GM12891 (cell line): ENCODE data around the gene METTL24.
"Not testable (repeated sequence)": the region's sequence is repeated elsewhere in the genome, so short reads cannot be mapped to it uniquely, and the experiment has no call there.

Experiments
- DNase-seq: peaks from one replicate; pipeline ENCODE4 v3.0.0; 2011; ENCODE audit warnings: low spot score; ENCODE audit not compliant: insufficient read length
- FAIRE-seq: peaks from 2 replicates; lab custom pipeline; 2011; peaks lifted over from hg19 to GRCh38; lab: Jason Lieb, UNC
- PAX5 ChIP-seq: IDR thresholded peaks from 2 replicates; pipeline ENCODE4 v1.6.1; 2011; ENCODE audit warnings: low read length, moderate library complexity, mild to moderate bottlenecking; ENCODE audit not compliant: insufficient read depth, severe bottlenecking
- POLR2A ChIP-seq: IDR thresholded peaks from 2 replicates; pipeline ENCODE4 v1.6.1; 2011; ENCODE audit warnings: low read depth, low read length, control low read depth
- POLR2AphosphoS5 ChIP-seq: IDR thresholded peaks from 2 replicates; pipeline ENCODE4 v1.6.1; 2011; ENCODE audit warnings: low read depth, low read length, control low read depth
- POU2F2 ChIP-seq: IDR thresholded peaks from 2 replicates; pipeline ENCODE4 v1.6.1; 2011; ENCODE audit warnings: low read depth, mild to moderate bottlenecking, control low read depth, low read length, moderate library complexity
- SPI1 ChIP-seq: IDR thresholded peaks from 2 replicates; pipeline ENCODE4 v1.6.1; 2011; ENCODE audit warnings: low read depth, low read length, control low read depth
- TAF1 ChIP-seq: IDR thresholded peaks from 2 replicates; pipeline ENCODE4 v1.6.1; 2011; ENCODE audit warnings: low read depth, low read length, control low read depth

The METTL24 gene

GRCh38 chr6:110250838-110251237 is 107.3 kb downstream of the METTL24 start:
- DNase-seq (no peak), FAIRE-seq (no peak)

GRCh38 chr6:110250058-110250457 is 108.1 kb downstream of the METTL24 start:
- DNase-seq: no peak
- FAIRE-seq: no peak
- TF ChIP-seq POLR2A: no peak
- TF ChIP-seq POU2F2: no peak
- TF ChIP-seq SPI1: no peak
- no peak for TF ChIP-seq POLR2AphosphoS5
- TF ChIP-seq PAX5: no peak
- TF ChIP-seq TAF1: no peak

More at GRCh38 chr6:110250838-110251237, 107.3 kb downstream of the METTL24 start:
- TF ChIP-seq TAF1 (no peak), POLR2AphosphoS5 (no peak), POU2F2 (no peak), POLR2A (no peak), PAX5 (no peak), SPI1 (no peak)

GRCh38 chr6:110246900-110247546 is 111.1 kb downstream of the METTL24 start:
- FAIRE-seq: no peak

GRCh38 chr6:110246378-110246777 is 111.8 kb downstream of the METTL24 start:
- DNase-seq (no peak), FAIRE-seq (no peak)
- TF ChIP-seq POLR2AphosphoS5: no peak
- no peak for TF ChIP-seq TAF1
- TF ChIP-seq SPI1: no peak
- TF ChIP-seq PAX5: no peak
- TF ChIP-seq POLR2A: no peak
- TF ChIP-seq POU2F2: no peak

More at GRCh38 chr6:110246900-110247546, 111.1 kb downstream of the METTL24 start:
- no peak for TF ChIP-seq PAX5
- TF ChIP-seq SPI1: no peak
- no peak for TF ChIP-seq TAF1
- TF ChIP-seq POLR2A: no peak
- no peak for TF ChIP-seq POU2F2
- TF ChIP-seq POLR2AphosphoS5: no peak
- no peak for DNase-seq

- DNase-seq, FAIRE-seq: not testable (repeated sequence)
Observed at GRCh38 chr6:110244621-110245020, 113.5 kb downstream of the METTL24 start.

GRCh38 chr6:110239526-110240274 is 118.4 kb downstream of the METTL24 start:
- TF ChIP-seq TAF1: no peak
- no peak for TF ChIP-seq POLR2AphosphoS5
- TF ChIP-seq POLR2A: no peak
- no peak for TF ChIP-seq POU2F2
- no peak for FAIRE-seq

GRCh38 chr6:110236007-110236406 is 122.1 kb downstream of the METTL24 start:
- not testable (repeated sequence) for DNase-seq, FAIRE-seq

More at GRCh38 chr6:110239526-110240274, 118.4 kb downstream of the METTL24 start:
- no peak for DNase-seq

- DNase-seq: peak; percentile 33
- FAIRE-seq: peak; percentile 16
- TF ChIP-seq POLR2A: no peak
- no peak for TF ChIP-seq POU2F2
- TF ChIP-seq POLR2AphosphoS5: no peak
- TF ChIP-seq PAX5: no peak
- TF ChIP-seq TAF1: no peak
- TF ChIP-seq SPI1: no peak
Observed at GRCh38 chr6:110233770-110234374, 124.3 kb downstream of the METTL24 start.

- TF ChIP-seq POLR2AphosphoS5 (no peak), PAX5 (no peak), TAF1 (no peak), POU2F2 (no peak)
- no peak for FAIRE-seq
- no peak for DNase-seq
Observed at GRCh38 chr6:110232450-110232849, 125.7 kb downstream of the METTL24 start.

- FAIRE-seq: no peak
- DNase-seq: no peak
- TF ChIP-seq POLR2AphosphoS5 (no peak), POLR2A (no peak), TAF1 (no peak), SPI1 (no peak), PAX5 (no peak)
Observed at GRCh38 chr6:110226261-110226660, 131.9 kb downstream of the METTL24 start.
